Spleen (tissue), 11 donors: ENCODE results near the gene THRAP3. TPM values are rescaled to one million over a fixed set of nuclear protein-coding genes. Genes with fewer than 3 reads are reported as not detected.

Source experiments
- DNase-seq: peaks from one replicate; pipeline ENCODE4 v3.0.0-alpha.2; 2020
- H3K27ac ChIP-seq, 8 donors: fragments of 200-600 bp; sonication (generic) in 7 of 8; 1 replicate in 4 of 8; 2 replicates in 4 of 8; pipeline versions ENCODE4 v1.5.0 to v1.8.0; 2016 to 2021; ENCODE audit warnings: inconsistent platforms in 4 of 8, mild to moderate bottlenecking in 4 of 8, moderate library complexity in 1 of 8
- H3K27me3 ChIP-seq, 7 donors: fragments of 200-600 bp; sonication (generic) in 6 of 7; replicated peaks in 1 of 7; 1 replicate in 4 of 7; 2 replicates in 3 of 7; pipeline versions ENCODE4 v1.5.0 to v1.8.0; 2016 to 2021; ENCODE audit warnings: inconsistent platforms in 3 of 7, mild to moderate bottlenecking in 1 of 7
- H3K36me3 ChIP-seq, 6 donors: fragments of 200-600 bp; sonication (generic) in 5 of 6; 1 replicate in 4 of 6; 2 replicates in 2 of 6; pipeline versions ENCODE4 v1.5.0 to v1.8.0; 2016 to 2021; ENCODE audit warnings: inconsistent platforms in 2 of 6
- H3K4me1 ChIP-seq, 6 donors: fragments of 200-600 bp; sonication (generic) in 5 of 6; 1 replicate in 3 of 6; 2 replicates in 3 of 6; pipeline versions ENCODE4 v1.5.0 to v1.8.0; 2016 to 2021; ENCODE audit warnings: inconsistent platforms in 3 of 6
- H3K4me3 ChIP-seq, 8 donors: fragments of 200-600 bp; sonication (generic) in 7 of 8; 1 replicate in 4 of 8; 2 replicates in 4 of 8; pipeline versions ENCODE4 v1.5.0 to v1.8.0; 2016 to 2021; ENCODE audit warnings: inconsistent platforms in 4 of 8, mild to moderate bottlenecking in 4 of 8, moderate library complexity in 2 of 8
- H3K9me3 ChIP-seq, 8 donors: fragments of 200-600 bp; sonication (generic) in 7 of 8; 1 replicate in 4 of 8; 2 replicates in 4 of 8; pipeline versions ENCODE4 v1.5.0 to v1.8.0; 2016 to 2021; ENCODE audit warnings: inconsistent platforms in 4 of 8
- CTCF ChIP-seq, 11 experiments: fragments of 200-600 bp in 7 of 11; fragments of 450-650 bp in 4 of 11; sonication (generic) in 4 of 11; IDR thresholded peaks in 8 of 11; conservative IDR thresholded peaks in 3 of 11; 1 replicate in 7 of 11; 2 replicates in 4 of 11; pipeline versions ENCODE4 v1.4.0 to v1.8.0; 2016 to 2021; ENCODE audit warnings: antibody characterized with exemption in 11 of 11, inconsistent platforms in 4 of 11, mild to moderate bottlenecking in 1 of 11
- POLR2A ChIP-seq, 3 donors: fragments of 450-650 bp; IDR thresholded peaks; one replicate each; pipeline ENCODE4 v1.5.1; 2017; ENCODE audit warnings: antibody characterized with exemption in 3 of 3, mild to moderate bottlenecking in 1 of 3
- POLR2AphosphoS5 ChIP-seq, 3 donors: sonication (generic); formaldehyde crosslinking; IDR thresholded peaks; one replicate each; pipeline ENCODE4 v1.5.1; 2017; ENCODE audit warnings: antibody characterized with exemption in 3 of 3
- WGBS, 5 donors: extraction: QIAGEN DNeasy Blood & Tissue Kit in 3 of 5; methylation state at CpG; one replicate each; pipeline versions ENCODE4 v1.1.5 to v1.1.7; 2013 to 2018; 5-methylcytosine and 5-hydroxymethylcytosine counted together
- intact Hi-C: fragments of 100-400 bp; cut with DNase I; formaldehyde crosslinking; loops from one replicate; pipeline ENCODE4 v1.15.0; 2023; ENCODE audit warnings: low total_unique reads
- polyA plus RNA-seq, 3 donors: library from polyadenylated mRNA; stranded (reverse); fragments of 200-250 nt; gene quantifications; one replicate each; pipeline ENCODE4 v1.2.1, GENCODE V29; 2013
- total RNA-seq, 7 donors: library from RNA; depleted of rRNA in 3 of 7; stranded (reverse); fragments of >200 nt in 3 of 7; fragmentation: NEBNext Ultra II Directional in 4 of 7; extraction: Animal tissue kit (Norgen Biotek cat#: 25700) in 4 of 7; gene quantifications; one replicate each; pipeline versions ENCODE4 v1.1.0 to v1.2.1, GENCODE V29; 2016 to 2021
- donor health status: healthy with polysubstance abuse.
- donor health status: DM: no; HTN: no; CAD: no; lungs with moderate emphysema.
- donor health status: DM: no; HTN: no; CAD: no.
- donor health status: Bipolar disorder and iron deficiency.
- donor health status: healthy.
- donor health status: DM: no; HTN: no; CAD: no.
- donor health status: DM: yes; HTN: yes; CAD: no.

The THRAP3 gene
- total and polyA plus RNA-seq, 10 donors: 21.2 to 109 (median 86.4) TPM

- Histone ChIP-seq H3K9me3 (no peaks in the 10 kb centered on the region), H3K36me3 (peaks cover 0 to 97% (median 54%) of the 10 kb centered on the region in 6 donors), H3K4me3 (peak overlapping the region in 1 of 8 donors; percentile 43), H3K4me1 (peaks cover 40 to 68% (median 50%) of the 10 kb centered on the region in 6 donors), H3K27me3 (no peaks in the 10 kb centered on the region), H3K27ac (peak overlapping the region; percentile 63 to 86 (median 78))
- peak; percentile 77 for DNase-seq
- 62 to 73% (median 69%) methylated on average over 14 to 16 of the region's 16 CpGs for WGBS, 5 donors
- intact Hi-C loops: loop anchor here (10.0 kb wide), 1 partner anchor 65 kb away; no protein-coding TSS in a partner anchor
- no peak for TF ChIP-seq CTCF (IDR thresholded peaks at IDR 0.05 in 8 of 11, conservative IDR thresholded peaks at IDR 0.05 in 3 of 11)
- TF ChIP-seq POLR2AphosphoS5 (IDR thresholded peaks at IDR 0.05): peak in 2 of 3 donors; percentile 41
- no peak for TF ChIP-seq POLR2A (IDR thresholded peaks at IDR 0.05)
These were observed 125.6 kb downstream of the THRAP3 start for GRCh38 chr1:36349839-36350238.

- intact Hi-C loops: no loop called here
- no peaks in the 10 kb centered on the region for H3K9me3 ChIP-seq
- H3K36me3 ChIP-seq: peaks cover 0 to 97% (median 52%) of the 10 kb centered on the region in 6 donors
- peak; percentile 85 for DNase-seq
- 12 to 25% (median 21%) methylated on average over 9 to 13 of the region's 13 CpGs for WGBS, 5 donors
- no peaks in the 10 kb centered on the region for H3K27me3 ChIP-seq
- peaks cover 40 to 64% (median 48%) of the 10 kb centered on the region in 6 donors for H3K4me1 ChIP-seq
- TF ChIP-seq POLR2A (IDR thresholded peaks at IDR 0.05): no peak
- TF ChIP-seq CTCF (IDR thresholded peaks at IDR 0.05 in 8 of 11, conservative IDR thresholded peaks at IDR 0.05 in 3 of 11): no peak
- peak; percentile 8 to 74 (median 56) for TF ChIP-seq POLR2AphosphoS5 (IDR thresholded peaks at IDR 0.05)
- peak overlapping the region in 1 of 8 donors; percentile 43 for H3K4me3 ChIP-seq
- H3K27ac ChIP-seq: peak overlapping the region; percentile 63 to 86 (median 78)
These were observed 126.5 kb downstream of the THRAP3 start for GRCh38 chr1:36350659-36351226.

- peak overlapping the region in 7 of 8 donors; percentile 78 to 86 (median 79) for H3K27ac ChIP-seq
- H3K9me3 ChIP-seq: no peaks in the 10 kb centered on the region
- WGBS, 5 donors: 66 to 72% (median 70%) methylated on average over 11 to 14 of the region's 14 CpGs
- H3K27me3 ChIP-seq: no peaks in the 10 kb centered on the region
- TF ChIP-seq POLR2AphosphoS5 (IDR thresholded peaks at IDR 0.05) (no peak), CTCF (IDR thresholded peaks at IDR 0.05 in 8 of 11, conservative IDR thresholded peaks at IDR 0.05 in 3 of 11) (peak in 1 of 11 experiments; percentile 14)
- DNase-seq: peak; percentile 75
- peak overlapping the region in 1 of 8 donors; percentile 43 for H3K4me3 ChIP-seq
- peaks cover 0 to 97% (median 51%) of the 10 kb centered on the region in 6 donors for H3K36me3 ChIP-seq
- intact Hi-C loops: no loop called here
- H3K4me1 ChIP-seq: peaks cover 40 to 64% (median 48%) of the 10 kb centered on the region in 6 donors
These were observed 127.2 kb downstream of the THRAP3 start for GRCh38 chr1:36351227-36351977.
